Naive B cell (primary cell): ENCODE results near the gene IFITM2. TPM values are rescaled to one million over a fixed set of nuclear protein-coding genes. Genes with fewer than 3 reads are reported as not detected.
"Not testable (repeated sequence)": the region's sequence is repeated elsewhere in the genome, so short reads cannot be mapped to it uniquely, and the experiment has no call there.

ENCODE experiments used
- ATAC-seq, 2 donors: fragments of 150-1000 bp; cut with Tn5 transposase; 2 replicates each; pipeline ENCODE4 v1.10.0; 2021; ENCODE audit warnings: low read depth in 2 of 2, mild to moderate bottlenecking in 2 of 2, moderate library complexity in 2 of 2
- DNase-seq: peaks from one replicate; pipeline ENCODE4 v3.0.0; 2022
- H3K27ac Mint-ChIP-seq, 6 donors: one replicate each; pipeline ENCODE4 v1.8.0; 2020 to 2022; ENCODE audit warnings: mild to moderate bottlenecking in 6 of 6, mixed read lengths in 6 of 6, moderate library complexity in 5 of 6, inconsistent platforms in 2 of 6
- H3K27me3 Mint-ChIP-seq, 3 donors: one replicate each; pipeline ENCODE4 v1.8.0; 2021 to 2022; ENCODE audit warnings: mixed read lengths in 3 of 3, mild to moderate bottlenecking in 1 of 3
- H3K36me3 Mint-ChIP-seq, 2 donors: one replicate each; pipeline ENCODE4 v1.8.0; 2020 to 2022; ENCODE audit warnings: mixed read lengths in 2 of 2, inconsistent platforms in 1 of 2, mild to moderate bottlenecking in 1 of 2
- H3K4me1 Mint-ChIP-seq, 3 donors: one replicate each; pipeline ENCODE4 v1.8.0; 2020 to 2022; ENCODE audit warnings: mixed read lengths in 3 of 3, inconsistent platforms in 1 of 3, mild to moderate bottlenecking in 1 of 3, moderate library complexity in 1 of 3
- H3K4me3 Mint-ChIP-seq, 8 donors: one replicate each; pipeline ENCODE4 v1.8.0; 2020 to 2022; ENCODE audit warnings: mild to moderate bottlenecking in 8 of 8, mixed read lengths in 8 of 8, moderate library complexity in 8 of 8, inconsistent platforms in 2 of 8
- H3K9me3 Mint-ChIP-seq, 7 donors: one replicate each; pipeline ENCODE4 v1.8.0; 2020 to 2022; ENCODE audit warnings: mixed read lengths in 7 of 7, mild to moderate bottlenecking in 5 of 7, inconsistent platforms in 2 of 7, moderate library complexity in 1 of 7
- polyA plus RNA-seq, 6 donors: library from polyadenylated mRNA; unstranded; fragments of 300-500 nt; fragmentation: Illumina TruSeq; gene quantifications; one replicate each; pipeline ENCODE4 v1.2.3, GENCODE V29; 2021; ENCODE audit warnings: low read depth in 6 of 6

IFITM2 gene
- polyA plus RNA-seq, 6 donors from 2014 or later, result 915 to 1,467 (median 1,288) TPM

DNA sequence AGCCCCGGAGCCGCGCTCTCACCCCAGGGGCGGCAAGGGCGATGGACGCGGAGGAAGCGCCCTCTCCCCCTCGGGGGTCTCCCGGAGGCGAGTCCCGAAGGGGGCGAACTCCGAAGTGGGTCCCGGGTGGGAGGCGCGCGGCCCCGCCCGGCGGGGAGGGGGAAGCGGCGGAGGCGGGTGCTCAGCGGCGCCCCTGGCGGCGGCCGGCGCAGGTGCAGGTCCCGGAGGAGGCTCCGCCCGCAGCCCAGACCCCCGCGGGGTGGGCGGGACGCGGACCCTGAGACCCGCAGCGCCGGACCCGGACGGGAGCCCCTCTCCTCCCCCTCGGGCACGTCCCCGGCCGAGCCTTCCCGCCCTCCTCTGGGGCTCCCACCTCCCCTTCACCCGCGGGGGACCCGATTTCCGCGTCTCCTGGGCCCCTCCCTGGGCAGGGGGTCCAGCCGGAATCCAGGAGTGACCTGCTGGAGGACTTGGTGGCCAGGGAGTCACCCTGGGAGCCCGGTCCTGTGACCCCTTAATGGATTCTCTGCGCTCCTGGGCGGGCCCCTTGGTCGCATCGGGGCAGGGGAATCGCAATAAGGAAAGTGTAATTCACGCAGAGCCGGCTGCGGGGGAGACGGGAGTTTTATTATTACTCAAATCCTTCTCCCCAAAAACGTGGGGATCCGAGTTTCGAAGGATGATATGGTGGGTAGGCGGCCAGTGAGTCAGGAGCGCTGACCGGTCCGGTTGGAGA, 3.6 kb downstream of the IFITM2 start:
- peak overlapping the region in 7 of 8 donors; percentile 81 to 94 (median 90) for H3K4me3 Mint-ChIP-seq
- DNase-seq, H3K9me3 Mint-ChIP-seq, H3K36me3 Mint-ChIP-seq, H3K27me3 Mint-ChIP-seq: not testable (repeated sequence)
- H3K4me1 Mint-ChIP-seq, result peaks cover 39 to 63% (median 48%) of the 10 kb centered on the region in 3 donors
- peak; percentile 43 to 56 for ATAC-seq
- peak overlapping the region in 1 of 6 donors; percentile 72 for H3K27ac Mint-ChIP-seq

DNA sequence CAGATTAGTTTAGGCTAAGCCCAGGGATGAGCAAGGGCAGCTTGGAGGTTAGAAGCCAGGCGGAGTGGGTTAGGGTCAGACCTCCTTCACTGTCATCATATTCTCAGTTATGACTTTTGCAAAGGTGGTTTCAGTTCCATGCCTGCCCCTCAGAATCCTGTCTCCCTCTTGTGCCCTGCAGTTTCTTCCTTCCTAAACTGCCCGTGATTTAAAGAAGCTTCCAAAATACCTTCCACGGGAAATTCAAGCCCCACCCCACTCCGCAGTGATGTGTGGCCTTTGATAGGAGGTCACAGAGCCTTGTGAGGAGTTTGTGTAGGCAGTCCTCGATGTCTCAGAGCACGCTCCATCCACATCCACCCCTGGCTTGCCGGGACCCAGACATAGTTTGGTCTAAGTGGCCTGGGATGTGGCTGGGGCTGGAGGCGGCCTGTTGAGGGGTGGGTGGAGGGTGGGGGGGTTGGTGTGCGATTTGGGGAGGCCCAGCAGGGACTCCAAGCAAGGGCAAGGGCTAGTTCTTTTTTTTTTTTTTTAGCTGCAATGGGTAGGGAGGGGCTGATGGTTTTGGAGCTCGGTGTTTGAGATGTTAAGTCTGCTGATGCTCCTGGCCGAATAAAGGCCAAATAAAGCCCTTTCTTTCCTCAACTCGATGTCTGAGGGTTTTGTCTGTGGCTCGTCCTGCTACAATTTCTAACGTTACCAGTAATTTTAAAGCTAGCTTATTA, 4.6 kb downstream of the IFITM2 start:
- H3K4me3 Mint-ChIP-seq, result peak overlapping the region; percentile 63 to 96 (median 92)
- ATAC-seq (no peak), DNase-seq (no peak)
- H3K36me3 Mint-ChIP-seq, result no peaks in the 10 kb centered on the region
- peaks cover 39 to 71% (median 54%) of the 10 kb centered on the region in 3 donors for H3K4me1 Mint-ChIP-seq
- no peaks in the 10 kb centered on the region for H3K9me3 Mint-ChIP-seq
- peak overlapping the region in 4 of 6 donors; percentile 72 to 94 (median 84) for H3K27ac Mint-ChIP-seq
- H3K27me3 Mint-ChIP-seq, result no peaks in the 10 kb centered on the region

DNA sequence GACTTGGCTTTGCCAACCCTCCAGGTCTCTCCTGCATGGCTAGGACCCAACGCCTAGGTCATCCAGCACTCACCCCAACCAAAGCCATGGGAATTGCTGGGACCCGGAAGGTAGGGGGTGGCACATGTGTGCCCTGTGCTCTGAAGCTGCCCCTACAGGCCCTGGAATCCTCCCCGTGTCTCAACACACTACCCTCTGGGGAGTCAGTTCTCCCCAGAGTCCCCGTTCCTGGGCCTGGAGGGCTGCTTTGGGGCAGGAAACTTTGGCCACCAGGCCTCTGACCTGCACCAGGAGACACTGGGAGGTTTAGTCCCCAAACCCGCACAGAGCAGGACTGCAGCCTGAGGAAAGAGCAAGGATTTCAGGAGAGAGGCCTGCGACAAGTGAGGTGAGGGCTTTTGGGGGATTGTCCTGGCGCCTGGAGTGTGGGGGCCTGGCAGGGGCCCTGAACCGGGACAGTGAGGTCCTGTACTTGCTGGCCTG, 5.7 kb downstream of the IFITM2 start:
- H3K9me3 Mint-ChIP-seq, result no peaks in the 10 kb centered on the region
- peak overlapping the region; percentile 86 to 98 (median 96) for H3K27ac Mint-ChIP-seq
- H3K36me3 Mint-ChIP-seq, result no peaks in the 10 kb centered on the region
- peak overlapping the region; percentile 88 to 96 (median 93) for H3K4me3 Mint-ChIP-seq
- DNase-seq (no peak), ATAC-seq (no peak)
- H3K4me1 Mint-ChIP-seq, result peaks cover 36 to 71% (median 47%) of the 10 kb centered on the region in 3 donors
- no peaks in the 10 kb centered on the region for H3K27me3 Mint-ChIP-seq

DNA sequence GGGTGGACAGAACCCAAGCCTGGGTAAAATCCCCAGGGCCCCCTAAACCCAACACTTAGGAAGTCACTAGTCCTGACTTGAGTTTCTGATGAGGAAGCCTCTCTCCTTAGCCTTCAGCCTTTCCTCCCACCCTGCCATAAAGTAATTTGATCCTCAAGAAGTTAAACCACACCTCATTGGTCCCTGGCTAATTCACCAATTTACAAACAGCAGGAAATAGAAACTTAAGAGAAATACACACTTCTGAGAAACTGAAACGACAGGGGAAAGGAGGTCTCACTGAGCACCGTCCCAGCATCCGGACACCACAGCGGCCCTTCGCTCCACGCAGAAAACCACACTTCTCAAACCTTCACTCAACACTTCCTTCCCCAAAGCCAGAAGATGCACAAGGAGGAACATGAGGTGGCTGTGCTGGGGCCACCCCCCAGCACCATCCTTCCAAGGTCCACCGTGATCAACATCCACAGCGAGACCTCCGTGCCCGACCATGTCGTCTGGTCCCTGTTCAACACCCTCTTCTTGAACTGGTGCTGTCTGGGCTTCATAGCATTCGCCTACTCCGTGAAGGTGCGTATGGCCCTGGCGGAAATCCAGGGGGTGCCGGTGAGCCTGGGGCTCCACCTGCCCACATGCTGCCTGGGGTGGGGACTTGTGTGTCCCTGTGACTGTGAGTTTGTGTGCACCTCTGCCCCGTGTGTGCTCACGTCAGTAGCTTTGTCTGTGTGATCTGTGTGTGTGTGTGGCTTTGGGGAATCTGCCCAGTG, 6.4 kb downstream of the IFITM2 start, which contains the start of gene IFITM1:
Gene IFITM1, plus strand, starts transcription at position 254 of the 767 bp plus-strand sequence. Its CDS starts 131 bp downstream, at position 385.
- Mint-ChIP-seq H3K4me1 (peaks cover 30 to 65% (median 41%) of the 10 kb centered on the region in 3 donors), H3K36me3 (no peaks in the 10 kb centered on the region), H3K27me3 (no peaks in the 10 kb centered on the region), H3K27ac (peak within 1 kb of the TSS; percentile 86 to 98 (median 96)), H3K4me3 (peak within 1 kb of the TSS; percentile 88 to 96 (median 93)), H3K9me3 (no peaks in the 10 kb centered on the region)
- ATAC-seq (peak; percentile 59 to 63), DNase-seq (peak; percentile 67)

DNA sequence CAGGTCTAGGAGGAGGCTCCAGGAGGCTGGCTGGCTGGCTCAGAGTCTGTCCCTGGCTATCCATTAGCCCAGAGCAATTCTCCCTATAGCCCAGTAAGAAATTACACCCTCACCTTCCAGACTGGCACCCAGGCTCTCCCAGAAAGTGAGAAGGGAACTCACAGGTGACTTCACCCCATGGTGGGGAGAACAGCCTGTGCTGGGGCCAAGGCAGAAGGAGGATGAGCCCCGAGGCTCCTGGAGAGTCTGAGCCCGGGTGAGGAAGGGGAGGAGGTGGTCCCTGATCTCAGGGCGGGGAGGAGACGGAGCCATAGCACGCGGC, 6.9 kb downstream of the IFITM2 start:
- peak overlapping the region; percentile 86 to 98 (median 96) for H3K27ac Mint-ChIP-seq

DNA sequence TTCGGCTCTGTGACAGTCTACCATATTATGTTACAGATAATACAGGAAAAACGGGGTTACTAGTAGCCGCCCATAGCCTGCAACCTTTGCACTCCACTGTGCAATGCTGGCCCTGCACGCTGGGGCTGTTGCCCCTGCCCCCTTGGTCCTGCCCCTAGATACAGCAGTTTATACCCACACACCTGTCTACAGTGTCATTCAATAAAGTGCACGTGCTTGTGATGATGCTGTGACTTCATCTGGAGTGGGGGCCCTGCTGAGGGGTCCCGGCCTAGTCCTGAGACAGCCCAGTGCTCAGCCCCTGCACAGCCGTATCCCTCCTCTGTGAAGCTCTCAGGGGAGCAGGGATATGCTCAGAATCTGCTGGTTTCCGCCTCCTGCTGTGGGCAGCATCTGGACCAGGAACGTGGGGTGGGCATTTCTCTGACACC, 7.5 kb downstream of the IFITM2 start:
- Mint-ChIP-seq H3K27me3 (peaks cover 0 to under 1% (median 0%) of the 10 kb centered on the region in 3 donors), H3K36me3 (no peaks in the 10 kb centered on the region), H3K4me1 (peaks cover 25 to 61% (median 38%) of the 10 kb centered on the region in 3 donors), H3K9me3 (no peaks in the 10 kb centered on the region), H3K27ac (peak overlapping the region in 2 of 6 donors; percentile 26 to 86), H3K4me3 (peak overlapping the region; percentile 38 to 96 (median 91))
- DNase-seq (no peak), ATAC-seq (no peak)

More for the DNA sequence above, 6.9 kb downstream of the IFITM2 start:
- not testable (repeated sequence) for H3K9me3 Mint-ChIP-seq, H3K36me3 Mint-ChIP-seq, ATAC-seq, DNase-seq, H3K27me3 Mint-ChIP-seq
- H3K4me3 Mint-ChIP-seq, result peak overlapping the region; percentile 88 to 96 (median 93)
- H3K4me1 Mint-ChIP-seq, result peaks cover 26 to 61% (median 38%) of the 10 kb centered on the region in 3 donors

DNA sequence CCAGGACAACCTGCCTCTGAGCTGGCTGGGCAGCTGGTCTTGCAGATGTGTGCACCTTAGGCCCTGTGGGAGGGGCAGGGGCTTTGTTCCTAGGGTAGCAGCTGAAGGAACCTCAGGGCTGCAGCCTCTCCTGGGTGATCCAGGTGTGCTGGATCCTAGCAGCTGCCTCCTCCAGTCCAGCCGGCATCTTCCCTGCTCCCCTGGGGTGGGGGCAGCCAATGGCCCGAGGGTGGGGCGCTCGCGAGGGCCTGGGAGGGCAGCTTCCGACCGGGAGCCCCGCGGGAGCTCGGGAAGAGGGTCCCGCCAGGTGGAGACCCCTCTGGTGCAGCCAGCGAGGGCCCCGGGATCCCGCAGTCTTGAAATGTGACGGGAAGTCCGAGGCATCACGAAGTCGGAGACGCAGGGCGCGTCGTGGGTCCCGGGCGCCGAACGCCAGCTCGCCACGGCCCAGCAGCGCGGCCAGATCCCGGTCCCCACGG, 7.9 kb downstream of the IFITM2 start:
- H3K36me3 Mint-ChIP-seq, result no peaks in the 10 kb centered on the region
- no peak overlapping the region for H3K27ac Mint-ChIP-seq
- peak overlapping the region in 5 of 8 donors; percentile 38 to 96 (median 90) for H3K4me3 Mint-ChIP-seq
- peaks cover 0 to 5% (median 4%) of the 10 kb centered on the region in 3 donors for H3K27me3 Mint-ChIP-seq
- H3K4me1 Mint-ChIP-seq, result peaks cover 30 to 65% (median 43%) of the 10 kb centered on the region in 3 donors
- ATAC-seq, result no peak
- no peak for DNase-seq
- H3K9me3 Mint-ChIP-seq, result no peaks in the 10 kb centered on the region

DNA sequence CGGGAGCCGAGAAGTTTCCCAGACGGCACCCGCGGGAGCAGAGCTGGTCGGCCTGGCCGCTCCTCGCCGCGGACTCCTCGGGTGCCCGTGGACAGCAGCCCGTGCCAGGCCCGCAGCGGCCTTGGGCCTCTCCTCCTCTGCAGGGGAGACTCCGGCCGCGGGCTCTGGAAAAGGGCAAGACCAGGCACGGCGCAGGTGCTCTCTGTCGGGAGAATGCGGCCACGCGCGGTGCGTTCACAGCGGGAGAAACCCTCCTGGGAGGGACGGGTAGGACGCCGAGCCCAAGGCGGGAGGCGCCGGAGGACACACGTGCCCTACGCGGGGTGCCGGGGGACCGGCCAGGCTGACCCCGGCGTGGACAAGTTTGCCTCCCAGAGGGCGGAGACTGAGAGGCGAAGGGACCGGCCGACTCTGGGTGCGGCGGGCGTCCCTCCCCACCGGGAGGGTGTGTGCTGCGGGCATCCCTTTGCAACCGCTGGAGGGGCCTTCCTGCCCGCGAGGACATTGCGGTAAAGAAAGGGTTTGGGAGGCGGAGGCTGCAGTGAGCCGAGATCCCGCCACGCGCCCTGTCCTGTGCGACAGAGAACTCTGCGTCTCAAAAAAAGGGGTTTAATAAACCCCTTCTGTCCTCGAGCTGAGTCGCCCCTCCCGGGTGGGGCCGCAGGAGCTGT, 8.6 kb downstream of the IFITM2 start:
- no peaks in the 10 kb centered on the region for H3K36me3 Mint-ChIP-seq
- H3K4me1 Mint-ChIP-seq, result peaks cover 34 to 68% (median 46%) of the 10 kb centered on the region in 3 donors
- H3K4me3 Mint-ChIP-seq, result peak overlapping the region in 7 of 8 donors; percentile 16 to 92 (median 62)
- DNase-seq (no peak), ATAC-seq (no peak)
- H3K9me3 Mint-ChIP-seq, result no peaks in the 10 kb centered on the region
- no peak overlapping the region for H3K27ac Mint-ChIP-seq
- peaks cover 0 to 8% (median 6%) of the 10 kb centered on the region in 3 donors for H3K27me3 Mint-ChIP-seq

DNA sequence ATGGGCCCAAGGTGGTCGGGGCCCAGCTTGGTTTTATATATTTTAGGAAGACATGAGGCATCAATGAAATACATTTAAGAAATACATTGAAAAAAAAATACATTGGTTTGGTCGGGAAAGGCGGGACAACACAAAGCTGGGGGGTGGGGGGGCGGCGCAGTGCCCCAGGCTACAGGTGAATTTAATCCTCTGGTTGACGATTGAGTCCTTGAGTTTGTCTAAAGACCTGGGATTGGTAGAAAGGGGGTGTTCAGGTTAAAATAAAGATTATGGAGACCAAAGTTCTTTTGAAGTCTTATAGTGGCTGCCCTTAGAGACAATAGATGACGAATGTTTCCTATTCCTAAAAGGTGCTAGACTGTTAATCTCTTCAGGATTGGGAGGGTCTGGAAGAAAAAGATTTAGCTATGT, 9.3 kb downstream of the IFITM2 start:
- peak overlapping the region in 5 of 6 donors; percentile 33 to 87 (median 76) for H3K27ac Mint-ChIP-seq
- peaks cover 0 to 8% (median 6%) of the 10 kb centered on the region in 3 donors for H3K27me3 Mint-ChIP-seq
- H3K9me3 Mint-ChIP-seq, result no peaks in the 10 kb centered on the region
- DNase-seq, result no peak
- H3K36me3 Mint-ChIP-seq, result no peaks in the 10 kb centered on the region
- peaks cover 34 to 63% (median 46%) of the 10 kb centered on the region in 3 donors for H3K4me1 Mint-ChIP-seq
- no peak for ATAC-seq
- H3K4me3 Mint-ChIP-seq, result peak overlapping the region; percentile 34 to 92 (median 71)

DNA sequence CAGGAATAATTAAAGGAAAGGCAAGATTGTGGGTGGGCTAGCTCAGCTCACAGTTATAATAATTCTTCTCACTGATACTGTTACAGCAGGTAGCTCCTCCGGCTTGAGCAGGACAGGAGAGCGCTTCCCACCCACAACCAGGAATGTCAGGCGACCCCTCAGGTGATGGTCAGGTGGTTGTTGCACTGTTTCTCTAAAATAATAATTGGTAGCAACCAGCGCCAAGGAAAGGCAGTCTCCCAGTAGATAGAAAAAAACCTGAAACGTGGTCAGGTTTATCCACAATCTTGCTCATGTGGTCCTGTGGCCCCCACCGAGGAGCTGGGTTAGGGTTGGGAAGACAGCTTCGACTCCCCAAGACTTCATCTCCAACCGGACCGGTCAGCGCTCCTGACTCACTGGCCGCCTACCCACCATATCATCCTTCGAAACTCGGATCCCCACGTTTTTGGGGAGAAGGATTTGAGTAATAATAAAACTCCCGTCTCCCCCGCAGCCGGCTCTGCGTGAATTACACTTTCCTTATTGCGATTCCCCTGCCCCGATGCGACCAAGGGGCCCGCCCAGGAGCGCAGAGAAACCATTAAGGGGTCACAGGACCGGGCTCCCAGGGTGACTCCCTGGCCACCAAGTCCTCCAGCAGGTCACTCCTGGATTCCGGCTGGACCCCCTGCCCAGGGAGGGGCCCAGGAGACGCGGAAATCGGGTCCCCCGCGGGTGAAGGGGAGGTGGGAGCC, 10.2 kb downstream of the IFITM2 start:
- not testable (repeated sequence) for DNase-seq, H3K36me3 Mint-ChIP-seq, H3K27me3 Mint-ChIP-seq, ATAC-seq, H3K9me3 Mint-ChIP-seq
- Mint-ChIP-seq H3K4me3 (peak overlapping the region; percentile 40 to 92 (median 68)), H3K4me1 (peaks cover 33 to 55% (median 45%) of the 10 kb centered on the region in 3 donors), H3K27ac (peak overlapping the region in 3 of 6 donors; percentile 33 to 57 (median 38))

DNA sequence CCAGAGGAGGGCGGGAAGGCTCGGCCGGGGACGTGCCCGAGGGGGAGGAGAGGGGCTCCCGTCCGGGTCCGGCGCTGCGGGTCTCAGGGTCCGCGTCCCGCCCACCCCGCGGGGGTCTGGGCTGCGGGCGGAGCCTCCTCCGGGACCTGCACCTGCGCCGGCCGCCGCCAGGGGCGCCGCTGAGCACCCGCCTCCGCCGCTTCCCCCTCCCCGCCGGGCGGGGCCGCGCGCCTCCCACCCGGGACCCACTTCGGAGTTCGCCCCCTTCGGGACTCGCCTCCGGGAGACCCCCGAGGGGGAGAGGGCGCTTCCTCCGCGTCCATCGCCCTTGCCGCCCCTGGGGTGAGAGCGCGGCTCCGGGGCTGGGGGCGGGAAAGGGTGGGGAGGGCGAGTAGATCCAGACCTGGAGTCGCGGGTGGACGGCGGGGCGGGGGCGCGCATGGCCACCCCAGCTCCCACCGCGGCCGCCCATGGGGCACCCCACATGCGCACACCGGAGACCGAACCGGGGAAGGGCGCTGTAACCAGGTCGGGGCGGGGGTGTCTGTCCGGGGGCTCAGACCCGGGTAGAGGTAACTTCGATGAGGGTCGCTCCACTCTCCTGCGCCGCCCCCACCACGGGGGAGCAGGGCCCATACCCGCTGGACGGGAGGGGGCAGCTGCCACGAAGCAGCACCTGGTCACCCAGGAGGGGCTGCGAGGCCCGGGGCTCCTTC, 10.9 kb downstream of the IFITM2 start:
- ATAC-seq, result peak; percentile 57 to 60
- not testable (repeated sequence) for H3K27ac Mint-ChIP-seq, DNase-seq, H3K9me3 Mint-ChIP-seq, H3K27me3 Mint-ChIP-seq, H3K36me3 Mint-ChIP-seq
- peak overlapping the region in 5 of 8 donors; percentile 22 to 88 (median 68) for H3K4me3 Mint-ChIP-seq
- H3K4me1 Mint-ChIP-seq, result peaks cover 26 to 48% (median 38%) of the 10 kb centered on the region in 3 donors
